Duodenal mucosa (tissue), 2 donors: ENCODE results near the gene KRT6C.

Experiments
- H3K27ac ChIP-seq: one replicate; pipeline ENCODE4 v1.7.0; 2013; ENCODE audit warnings: low read depth, low read length
- H3K27me3 ChIP-seq, 2 donors: one replicate each; pipeline ENCODE4 v1.7.0; 2013; ENCODE audit warnings: low read length in 2 of 2, control low read depth in 1 of 2; ENCODE audit not compliant: insufficient read depth in 2 of 2, control insufficient read depth in 1 of 2
- H3K36me3 ChIP-seq, 2 donors: one replicate each; pipeline ENCODE4 v1.7.0; 2013; ENCODE audit warnings: low read length in 2 of 2, control low read depth in 1 of 2; ENCODE audit not compliant: insufficient read depth in 2 of 2, control insufficient read depth in 1 of 2
- H3K4me1 ChIP-seq, 2 donors: one replicate each; pipeline ENCODE4 v1.7.0; 2013; ENCODE audit warnings: low read length in 2 of 2, control low read depth in 1 of 2; ENCODE audit not compliant: insufficient read depth in 2 of 2, control insufficient read depth in 1 of 2
- H3K4me3 ChIP-seq, 2 donors: one replicate each; pipeline ENCODE4 v1.7.0; 2013; ENCODE audit warnings: low read length in 2 of 2, low read depth in 1 of 2
- H3K9ac ChIP-seq, 2 donors: one replicate each; pipeline ENCODE4 v1.7.0; 2013; ENCODE audit warnings: low read length in 2 of 2, low read depth in 1 of 2
- H3K9me3 ChIP-seq, 2 donors: one replicate each; pipeline ENCODE4 v1.7.0; 2013; ENCODE audit warnings: low read length in 2 of 2, control low read depth in 1 of 2; ENCODE audit not compliant: control insufficient read depth in 1 of 2

The KRT6C gene

GRCh38 chr12:52473768-52474167 lies at the start of gene KRT6C:
KRT6C (minus strand) TSS chr12:52473805; CDS start chr12:52473737, 68 bp downstream.
- no peaks in the 10 kb centered on the region for H3K4me1 ChIP-seq
- no peak within 1 kb of the TSS for H3K9ac ChIP-seq
- no peaks in the 10 kb centered on the region for H3K27me3 ChIP-seq
- no peak within 1 kb of the TSS for H3K4me3 ChIP-seq
- H3K27ac ChIP-seq: no peak within 1 kb of the TSS
- no peaks in the 10 kb centered on the region for H3K36me3 ChIP-seq
- no peaks in the 10 kb centered on the region for H3K9me3 ChIP-seq

DNA sequence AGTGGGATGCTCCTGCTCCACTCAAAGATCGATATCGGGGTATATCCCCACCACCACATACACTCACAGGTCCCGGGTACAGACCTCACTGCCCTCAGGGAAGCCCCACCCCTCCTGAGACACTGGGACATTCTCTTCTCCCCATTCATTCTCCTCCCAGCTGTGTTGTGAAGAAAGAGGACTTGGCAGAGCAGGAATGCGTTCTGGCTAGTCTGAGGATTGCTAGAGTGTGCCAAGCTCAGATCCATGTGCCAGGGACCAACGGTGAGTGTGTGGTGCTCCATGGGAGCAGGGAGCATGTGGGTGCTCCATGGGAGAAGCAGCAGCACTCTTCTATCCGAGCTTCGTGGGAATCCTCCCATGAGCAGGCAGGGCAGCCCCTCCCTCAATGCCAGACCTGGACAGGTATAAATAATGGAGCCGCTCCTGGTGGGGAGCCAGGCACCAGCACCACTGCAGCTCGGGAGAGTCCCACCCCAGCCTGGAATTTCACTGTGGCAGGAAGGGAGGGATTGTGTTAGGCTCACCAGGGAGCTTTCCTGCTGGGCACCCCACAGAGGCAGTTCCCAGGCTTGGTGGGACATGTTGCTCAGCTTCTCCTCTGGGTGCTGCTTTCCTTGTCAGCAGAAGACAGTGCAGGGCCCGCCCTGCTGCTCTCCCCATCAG lies 48.9 kb upstream of the KRT6C start:
- Histone ChIP-seq H3K36me3 (no peaks in the 10 kb centered on the region), H3K27ac (no peak overlapping the region), H3K4me1 (peaks cover 3 to 5% of the 10 kb centered on the region in 2 donors), H3K9ac (no peak overlapping the region), H3K9me3 (no peaks in the 10 kb centered on the region), H3K27me3 (peaks cover 3 to 5% of the 10 kb centered on the region in 2 donors), H3K4me3 (no peak overlapping the region)

DNA sequence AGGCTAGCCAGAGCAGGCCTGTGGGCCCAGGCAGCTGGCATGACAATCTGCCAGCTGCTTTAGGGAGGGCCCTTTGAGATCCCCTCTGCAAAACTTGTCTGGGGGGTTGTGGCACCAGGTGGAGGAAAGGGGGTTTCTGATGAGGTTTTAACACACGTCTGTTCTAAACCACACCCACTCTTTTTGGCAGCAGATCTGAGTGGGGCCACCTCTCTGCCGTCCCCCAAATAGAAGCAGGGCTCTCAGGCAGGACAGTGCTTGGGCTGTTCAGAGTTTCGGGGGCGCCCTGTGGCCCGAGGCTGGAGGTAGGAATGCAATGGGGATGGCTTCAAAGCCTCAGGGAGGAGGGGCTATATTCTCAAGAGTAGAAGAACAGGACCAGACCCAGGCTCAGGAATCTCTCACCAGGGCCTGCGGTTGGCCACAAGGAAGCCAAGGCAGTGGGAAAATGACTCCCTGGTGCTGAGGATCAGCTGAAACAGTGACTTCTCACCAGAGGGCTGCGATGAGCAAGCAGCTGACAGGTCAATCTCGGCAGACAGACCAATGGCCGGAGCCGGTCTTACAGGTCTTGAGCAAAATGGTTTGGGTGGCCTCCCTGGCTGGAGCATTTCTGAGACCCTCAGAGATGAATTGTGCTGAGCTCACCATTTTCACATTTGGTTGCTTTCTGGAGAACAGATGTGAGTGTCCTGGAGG lies 48.1 kb upstream of the KRT6C start:
- Histone ChIP-seq H3K36me3 (no peaks in the 10 kb centered on the region), H3K9ac (no peak overlapping the region), H3K4me3 (no peak overlapping the region), H3K27me3 (peaks cover 3 to 5% of the 10 kb centered on the region in 2 donors), H3K27ac (no peak overlapping the region), H3K9me3 (no peaks in the 10 kb centered on the region), H3K4me1 (peaks cover 3 to 5% of the 10 kb centered on the region in 2 donors)

- Histone ChIP-seq H3K9ac (no peak overlapping the region), H3K27me3 (peaks cover 3 to 5% of the 10 kb centered on the region in 2 donors), H3K4me3 (no peak overlapping the region), H3K27ac (no peak overlapping the region), H3K4me1 (peaks cover 3 to 5% of the 10 kb centered on the region in 2 donors), H3K9me3 (no peaks in the 10 kb centered on the region), H3K36me3 (no peaks in the 10 kb centered on the region)
These were observed 47.6 kb upstream of the KRT6C start for GRCh38 chr12:52521175-52521567.

GRCh38 chr12:52519826-52520662 lies 46.4 kb upstream of the KRT6C start, which contains the start of gene KRT5:
KRT5 (minus strand) TSS chr12:52520394; CDS start chr12:52520296, 98 bp downstream.
- H3K4me3 ChIP-seq: no peak within 1 kb of the TSS
- peaks cover 3 to 5% of the 10 kb centered on the region in 2 donors for H3K4me1 ChIP-seq
- H3K27me3 ChIP-seq: peaks cover 3 to 5% of the 10 kb centered on the region in 2 donors
- H3K9me3 ChIP-seq: no peaks in the 10 kb centered on the region
- H3K9ac ChIP-seq: no peak within 1 kb of the TSS
- no peaks in the 10 kb centered on the region for H3K36me3 ChIP-seq
- H3K27ac ChIP-seq: no peak within 1 kb of the TSS

DNA sequence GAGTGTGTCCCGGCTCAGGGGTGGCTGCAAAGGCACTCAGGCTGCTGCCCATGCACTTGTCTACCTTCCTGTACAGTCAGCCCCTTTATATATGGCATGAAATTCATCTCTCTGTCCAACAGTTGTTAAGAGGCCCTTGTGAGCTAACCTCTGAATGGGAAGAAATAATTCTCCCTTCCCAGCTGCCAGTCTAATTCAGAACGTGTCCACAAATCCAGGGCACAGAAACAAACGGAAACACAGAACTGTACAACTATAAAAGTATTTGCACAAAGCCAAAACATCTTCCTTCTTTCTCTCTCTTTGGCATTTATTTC lies 45.7 kb upstream of the KRT6C start:
- Histone ChIP-seq H3K4me3 (no peak overlapping the region), H3K36me3 (no peaks in the 10 kb centered on the region), H3K27me3 (peaks cover 3 to 5% of the 10 kb centered on the region in 2 donors), H3K27ac (no peak overlapping the region), H3K4me1 (peaks cover 3 to 5% of the 10 kb centered on the region in 2 donors), H3K9ac (no peak overlapping the region), H3K9me3 (no peaks in the 10 kb centered on the region)

DNA sequence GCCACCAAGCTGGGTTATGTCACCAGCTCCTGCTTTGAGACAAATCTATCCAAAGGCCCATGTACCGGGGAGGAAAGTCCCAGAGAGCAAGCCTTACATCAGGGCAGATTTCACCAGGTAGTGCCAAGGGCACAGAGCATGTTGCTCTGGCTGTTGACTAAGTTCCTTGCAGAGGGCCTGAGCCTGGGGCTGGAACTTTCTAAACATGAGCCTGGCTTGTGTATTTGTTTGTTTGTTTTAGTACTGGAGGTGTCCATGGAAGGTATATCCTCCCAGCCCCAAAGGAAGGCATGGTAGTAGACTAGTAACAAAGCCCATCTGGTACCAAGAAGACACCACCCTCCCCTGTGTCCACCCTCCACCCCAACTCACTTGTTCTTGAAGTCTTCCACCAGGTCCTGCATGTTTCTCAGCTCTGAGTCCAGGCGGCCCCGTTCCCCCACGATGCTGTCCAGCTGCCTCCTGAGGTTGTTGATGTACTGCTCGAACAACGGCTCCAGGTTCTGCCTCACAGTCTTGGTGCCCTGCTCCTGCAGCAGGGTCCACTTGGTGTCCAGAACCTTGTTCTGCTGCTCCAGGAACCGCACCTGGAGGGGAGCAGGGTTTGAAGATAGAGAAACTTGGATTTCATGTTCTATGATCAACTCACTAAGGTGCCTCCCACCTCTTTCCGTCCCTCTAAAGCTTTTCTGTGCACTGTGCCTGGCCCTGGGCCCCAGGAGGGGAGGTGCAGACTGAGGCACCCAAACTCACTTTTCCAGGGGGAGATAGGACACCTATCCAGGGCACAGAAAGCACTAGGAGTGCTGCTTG lies 45.2 kb upstream of the KRT6C start:
- Histone ChIP-seq H3K27ac (no peak overlapping the region), H3K9ac (no peak overlapping the region), H3K9me3 (no peaks in the 10 kb centered on the region), H3K27me3 (peaks cover 3 to 5% of the 10 kb centered on the region in 2 donors), H3K36me3 (no peaks in the 10 kb centered on the region), H3K4me1 (peaks cover 3 to 5% of the 10 kb centered on the region in 2 donors), H3K4me3 (no peak overlapping the region)

DNA sequence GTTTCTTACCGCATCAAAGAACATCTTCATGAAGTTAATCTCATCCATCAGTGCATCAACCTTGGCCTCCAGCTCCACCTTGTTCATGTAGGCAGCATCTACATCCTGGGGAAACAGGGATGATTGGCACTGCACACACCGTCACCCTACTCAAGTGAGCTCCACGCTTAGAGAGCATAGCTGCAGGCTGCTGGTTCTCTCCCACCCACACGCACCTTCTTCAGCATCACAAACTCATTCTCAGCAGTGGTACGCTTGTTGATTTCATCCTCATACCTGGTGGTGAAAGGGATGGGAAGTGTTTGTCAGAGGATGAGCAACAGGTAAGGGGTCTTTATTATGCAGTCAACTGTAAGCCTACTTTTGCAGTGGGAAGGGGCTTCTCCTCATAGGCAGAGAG lies 44.3 kb upstream of the KRT6C start:
- Histone ChIP-seq H3K9me3 (no peaks in the 10 kb centered on the region), H3K4me1 (peaks cover 3 to 5% of the 10 kb centered on the region in 2 donors), H3K36me3 (no peaks in the 10 kb centered on the region), H3K9ac (no peak overlapping the region), H3K4me3 (no peak overlapping the region), H3K27me3 (peaks cover 1 to 3% of the 10 kb centered on the region in 2 donors), H3K27ac (no peak overlapping the region)

- Histone ChIP-seq H3K4me1 (peaks cover 3 to 5% of the 10 kb centered on the region in 2 donors), H3K27me3 (peaks cover 0 to under 1% of the 10 kb centered on the region in 2 donors), H3K27ac (no peak overlapping the region), H3K9me3 (no peaks in the 10 kb centered on the region), H3K9ac (no peak overlapping the region), H3K4me3 (no peak overlapping the region), H3K36me3 (no peaks in the 10 kb centered on the region)
These were observed 43.6 kb upstream of the KRT6C start for GRCh38 chr12:52517005-52517835.
